ENCODE results near the gene STK32C. TPM values are rescaled to one million over a fixed set of nuclear protein-coding genes. Genes with fewer than 3 reads are reported as not detected.
"Not testable (repeated sequence)": the region's sequence is repeated elsewhere in the genome, so short reads cannot be mapped to it uniquely, and the experiment has no call there.

The STK32C gene
- total RNA-seq, 1 donor from 2014 or later, result 5.9 TPM

DNA sequence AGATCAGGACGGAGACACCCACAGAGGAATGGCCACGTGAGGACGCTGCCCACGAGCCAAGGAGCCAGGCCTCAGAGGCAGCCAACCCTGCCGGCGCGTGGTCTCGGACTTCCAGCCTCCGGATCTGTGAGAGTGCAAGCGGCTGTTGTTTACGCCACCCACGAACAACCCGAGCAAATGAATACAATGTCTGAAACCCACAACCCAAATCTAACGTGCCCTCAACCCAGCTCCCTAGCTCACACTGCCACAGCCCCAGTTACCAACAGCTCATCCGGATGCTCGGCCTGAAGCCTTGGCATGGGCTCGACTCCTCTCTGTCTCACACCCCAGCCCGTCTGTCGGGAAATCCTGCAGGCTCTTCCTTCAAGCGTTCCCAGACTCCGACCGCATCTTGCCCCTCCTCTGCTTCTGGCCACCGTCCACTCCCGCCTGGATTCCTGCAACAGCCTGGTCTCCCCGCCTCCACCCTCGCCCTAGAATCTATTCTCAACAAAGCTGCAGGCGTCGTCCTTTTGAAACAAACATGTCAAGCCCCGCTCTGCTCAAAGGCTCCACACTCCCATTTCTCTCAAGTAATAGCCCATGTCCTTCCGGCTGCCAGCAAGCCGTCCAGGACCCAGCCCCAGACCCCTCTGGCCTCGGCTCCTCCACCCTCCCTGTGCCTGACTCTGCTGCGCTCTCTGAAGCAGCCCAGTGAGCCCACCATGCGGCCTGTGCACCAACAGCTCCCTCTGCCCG is 35.3 kb downstream of the STK32C start:
- no peak for DNase-seq (ENCODE audit: low spot score)
- intact Hi-C loops (cut with DNase I), result no loop called here

GRCh38 chr10:132271458-132272230 is 36.1 kb downstream of the STK32C start:
- intact Hi-C loops (cut with DNase I), result no loop called here
- no peak for DNase-seq (ENCODE audit: low spot score)

DNA sequence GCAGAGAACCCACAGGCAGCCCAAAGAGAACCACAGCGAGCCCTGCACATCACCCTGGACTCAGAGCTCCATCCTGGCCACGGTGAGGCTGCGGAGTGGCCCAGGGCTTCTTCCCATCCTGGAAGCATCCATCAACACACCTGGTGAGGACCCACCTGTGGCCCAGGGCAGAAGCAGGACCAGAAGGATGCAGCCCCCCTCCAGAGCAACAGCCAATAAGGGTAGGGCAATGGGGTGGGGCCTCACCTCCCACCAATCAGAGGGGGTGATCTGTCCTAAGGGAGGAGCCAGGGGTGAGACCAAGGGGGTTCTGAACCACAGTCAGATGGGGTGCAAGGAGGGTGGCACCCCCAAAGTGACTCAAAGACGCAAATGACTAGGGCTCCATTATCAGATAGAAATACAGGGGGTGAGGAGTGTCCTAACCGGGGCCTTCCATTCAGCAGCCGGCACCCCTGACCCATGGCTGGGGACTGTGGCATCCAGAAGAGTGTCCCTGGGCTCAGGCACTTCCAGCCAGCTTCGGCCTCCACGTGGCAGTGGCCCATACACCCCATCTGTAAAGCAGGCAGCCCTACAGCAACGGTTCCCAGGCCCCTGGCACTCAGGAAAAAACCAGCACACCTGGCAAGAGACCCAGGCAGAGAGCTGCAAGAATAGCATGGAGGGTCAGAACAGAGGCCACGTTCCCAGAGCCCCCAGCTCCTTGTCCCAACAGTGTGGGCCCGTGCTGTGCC is 36.9 kb downstream of the STK32C start:
- no peak for DNase-seq (ENCODE audit: low spot score)
- intact Hi-C loops (cut with DNase I), result no loop called here

DNA sequence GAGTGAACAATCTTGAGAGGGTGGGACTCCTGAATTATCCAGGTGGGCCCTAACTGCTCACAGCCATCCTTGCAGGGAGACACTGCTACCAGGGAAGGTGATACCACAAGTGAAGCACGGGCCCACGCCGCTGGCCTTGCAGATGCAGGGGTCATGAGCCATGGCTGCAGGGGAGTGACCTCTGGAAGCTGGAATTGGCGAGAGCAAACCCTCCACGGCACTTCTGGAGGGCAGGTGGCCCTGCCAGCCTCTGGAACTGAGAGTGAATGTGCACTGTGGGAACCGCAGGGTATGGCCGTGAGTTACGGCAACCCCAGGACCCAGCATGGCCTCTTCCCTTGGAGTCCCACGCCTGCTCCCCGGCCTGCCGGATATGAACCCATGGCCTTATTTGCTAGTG is 37.5 kb downstream of the STK32C start:
- intact Hi-C loops (cut with DNase I), result no loop called here
- DNase-seq (ENCODE audit: low spot score), result no peak

DNA sequence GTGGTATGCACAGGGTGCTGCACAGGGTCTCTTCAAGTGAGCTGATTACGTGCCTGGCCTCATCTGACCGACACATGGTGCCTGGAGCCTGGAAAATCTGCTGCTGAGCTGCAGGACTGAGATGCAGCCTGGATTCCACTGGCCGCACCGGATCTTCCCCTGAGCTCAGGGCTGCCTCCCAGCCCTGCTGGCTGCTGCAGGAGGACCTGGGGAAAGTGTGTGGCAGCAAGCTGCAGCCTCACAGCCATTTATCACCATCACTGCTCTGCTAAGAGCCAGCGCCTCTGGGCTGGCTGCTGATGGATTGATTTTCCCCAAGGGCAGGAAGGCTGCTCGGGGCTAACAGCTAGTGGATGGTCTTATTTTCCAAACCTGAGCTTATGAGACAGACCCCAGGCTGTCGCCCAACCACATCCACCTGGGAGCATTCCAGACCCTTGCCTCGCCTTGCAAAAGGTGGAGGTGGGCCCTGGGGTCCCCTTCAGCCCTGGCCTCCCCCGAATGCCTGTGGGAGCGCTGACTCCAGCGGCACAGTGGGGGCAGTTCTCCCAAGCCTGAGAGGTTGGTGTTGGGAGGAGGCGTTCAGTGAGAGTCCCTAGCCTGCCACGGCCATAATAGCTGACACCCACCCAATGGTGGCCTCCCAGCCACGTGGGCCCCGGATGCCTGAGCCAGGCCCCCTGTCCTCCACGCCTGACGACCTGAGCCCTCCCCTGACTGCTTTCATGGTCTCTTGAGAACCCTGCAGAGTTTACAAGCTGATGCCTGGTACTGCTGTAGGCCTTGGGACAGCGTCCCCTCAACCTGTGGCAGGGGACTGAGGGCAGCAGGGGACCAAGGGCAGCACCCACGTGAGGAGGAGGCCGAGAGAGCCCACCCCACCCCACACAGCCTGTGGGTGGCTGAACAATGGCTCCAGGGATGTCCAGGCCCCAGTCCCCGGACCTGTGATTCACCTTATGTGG is 38.2 kb downstream of the STK32C start:
- intact Hi-C loops (cut with DNase I), result no loop called here
- DNase-seq (ENCODE audit: low spot score), result no peak

DNA sequence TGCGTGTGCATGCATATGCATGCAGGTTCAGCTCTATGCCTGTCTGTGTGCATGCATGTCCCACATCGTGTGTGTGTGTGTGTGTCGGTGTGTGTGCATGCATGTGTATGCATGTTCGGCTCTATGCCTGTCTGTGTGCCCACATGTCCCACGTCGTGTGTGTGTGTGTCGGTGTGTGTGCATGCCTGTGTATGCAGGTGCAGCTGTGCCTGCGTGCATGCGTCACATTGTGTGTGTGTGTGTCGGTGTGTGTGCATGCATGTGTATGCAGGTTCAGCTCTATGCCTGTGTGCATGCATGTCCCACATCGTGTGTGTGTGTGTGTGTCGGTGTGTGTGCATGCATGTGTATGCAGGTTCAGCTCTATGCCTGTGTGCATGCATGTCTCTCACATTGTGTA is 39.8 kb downstream of the STK32C start:
- intact Hi-C loops (cut with DNase I); DNase-seq (ENCODE audit: low spot score): not testable (repeated sequence)

GRCh38 chr10:132266594-132267161 is 41.1 kb downstream of the STK32C start:
- DNase-seq (ENCODE audit: low spot score), result no peak
- intact Hi-C loops (cut with DNase I), result no loop called here

- DNase-seq (ENCODE audit: low spot score), result no peak
- intact Hi-C loops (cut with DNase I), result no loop called here
Measured at GRCh38 chr10:132265890-132266496, 41.8 kb downstream of the STK32C start.

DNA sequence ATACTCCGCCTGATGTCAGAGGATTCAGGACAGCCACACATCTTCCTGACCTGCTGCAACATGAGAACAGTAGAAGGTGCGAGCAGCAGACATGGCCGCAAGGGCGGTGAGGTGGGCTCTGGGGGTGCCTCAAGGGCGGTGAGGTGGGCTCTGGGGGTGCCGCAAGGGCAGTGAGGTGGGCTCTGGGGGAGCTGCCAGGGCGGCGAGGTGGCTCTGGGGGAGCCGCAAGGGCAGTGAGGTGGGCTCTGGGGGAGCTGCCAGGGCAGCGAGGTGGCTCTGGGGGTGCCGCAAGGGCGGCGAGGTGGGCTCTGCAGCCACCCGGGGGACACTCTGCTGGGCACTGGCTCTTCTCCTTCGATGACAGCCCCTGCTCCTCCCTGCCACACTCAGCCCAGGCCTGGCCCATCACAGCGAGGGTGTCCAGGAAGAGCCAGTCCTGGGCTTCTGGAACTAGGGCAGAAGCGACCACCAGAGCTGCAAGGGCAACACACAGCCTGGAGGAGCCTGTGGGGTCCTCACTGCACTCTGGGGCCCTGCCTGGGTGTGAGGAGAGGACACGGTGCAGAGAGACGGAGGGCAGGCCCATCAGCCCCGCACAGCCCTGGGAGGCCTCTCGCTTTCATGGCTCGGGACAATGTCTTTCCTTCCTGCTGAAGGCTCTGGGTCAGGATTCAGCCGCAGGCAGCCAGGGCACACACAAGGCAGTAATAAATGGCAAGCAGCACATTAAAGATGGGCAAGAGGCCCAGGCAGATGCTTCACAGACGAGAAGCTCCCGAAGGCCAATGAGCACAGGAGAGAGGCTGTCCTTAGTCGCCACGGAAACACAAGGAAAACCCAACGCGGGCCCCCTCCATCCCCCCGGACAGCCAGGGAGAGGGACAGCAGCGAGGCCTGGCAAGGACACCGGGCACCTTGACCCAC is 42.5 kb downstream of the STK32C start:
- no peak for DNase-seq (ENCODE audit: low spot score)
- intact Hi-C loops (cut with DNase I), result no loop called here

DNA sequence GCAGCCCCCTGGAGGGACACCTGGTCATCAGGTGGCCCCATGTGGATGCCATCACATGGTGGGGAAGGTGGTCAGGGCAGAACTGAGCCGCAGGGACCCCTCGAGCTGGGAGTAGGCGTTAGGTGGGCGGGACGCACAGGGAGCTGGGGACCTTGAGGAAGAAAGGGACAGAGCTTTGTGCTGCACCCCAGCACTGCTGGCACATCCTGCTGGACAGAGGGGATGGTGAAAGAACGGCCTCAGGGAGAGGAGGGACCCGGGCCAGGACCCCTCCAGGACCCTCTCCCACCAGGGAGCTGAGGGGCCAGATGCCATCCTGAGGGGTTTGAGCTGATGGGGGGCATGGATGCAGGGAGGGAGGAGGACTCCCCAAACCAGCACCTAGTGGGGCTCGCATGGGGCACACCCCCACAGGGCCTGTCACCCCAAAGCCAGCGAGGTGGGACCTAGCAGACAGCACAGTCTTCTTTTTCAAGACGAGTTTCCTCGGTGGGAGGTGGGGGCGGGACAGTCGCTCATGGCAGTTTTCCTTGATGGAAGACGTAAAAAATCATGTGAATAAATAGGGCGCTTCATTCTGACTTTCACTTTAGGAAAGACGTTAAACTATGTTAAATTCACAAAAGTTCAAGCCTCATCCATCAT is 43.3 kb downstream of the STK32C start:
- no peak for DNase-seq (ENCODE audit: low spot score)
- intact Hi-C loops (cut with DNase I), result no loop called here

DNA sequence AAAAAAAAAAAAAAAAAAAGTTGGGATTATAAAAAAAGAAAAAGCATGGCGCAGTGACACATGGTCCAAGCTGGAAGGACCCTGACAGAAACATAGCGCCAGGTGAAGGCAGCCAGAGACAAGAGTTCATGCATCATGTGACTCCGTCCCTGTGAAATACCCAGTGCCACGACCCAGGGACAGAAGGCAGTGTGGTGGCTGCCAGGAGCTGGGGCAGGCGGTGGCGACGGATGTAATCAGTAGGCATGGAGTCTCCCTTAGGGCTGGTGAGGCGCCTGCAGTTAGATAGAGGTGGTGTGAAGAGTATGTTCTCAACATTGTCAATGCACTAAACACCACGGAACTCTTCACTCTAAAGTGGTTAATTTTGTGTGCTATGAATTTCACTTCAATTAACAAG is 43.9 kb downstream of the STK32C start:
- intact Hi-C loops (cut with DNase I), result no loop called here
- DNase-seq (ENCODE audit: low spot score), result no peak

DNA sequence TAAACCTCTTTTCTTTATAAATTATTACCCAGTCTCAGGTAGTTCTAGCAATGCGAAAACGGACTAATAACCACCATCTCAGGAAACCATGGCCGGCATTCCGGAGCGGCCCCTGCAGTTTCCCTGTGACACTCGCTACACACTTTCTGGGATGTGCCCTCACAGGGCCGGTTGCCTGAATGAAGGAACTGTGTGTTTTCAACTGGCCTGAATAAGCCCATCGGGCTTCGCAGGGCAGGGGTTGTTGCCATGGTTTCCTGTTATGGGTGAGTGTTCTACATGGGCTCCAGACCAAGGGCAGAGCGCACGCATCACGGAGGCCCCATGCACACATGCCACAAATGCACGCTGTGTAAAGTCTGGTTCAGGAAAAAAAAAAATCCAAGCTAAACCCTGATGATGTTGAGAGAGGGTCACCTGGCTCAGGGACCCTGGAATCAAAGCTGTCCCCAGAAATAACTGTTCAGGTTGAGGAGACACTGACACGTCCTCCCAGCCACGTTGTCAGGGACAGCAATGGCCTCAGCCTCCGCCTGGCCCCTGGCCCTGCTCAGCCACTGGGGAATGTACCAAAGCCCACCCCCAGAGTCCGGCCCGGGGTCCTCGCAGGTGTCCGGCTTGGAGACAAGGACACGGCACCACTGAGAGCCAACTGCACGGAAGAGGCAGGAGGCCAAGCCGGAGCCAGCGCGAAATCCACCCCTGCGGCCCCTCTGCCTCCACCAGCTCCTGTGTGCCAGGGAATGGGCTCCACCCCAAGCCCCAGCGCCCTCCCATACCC is 47.9 kb downstream of the STK32C start:
- intact Hi-C loops (cut with DNase I), result no loop called here
- no peak for DNase-seq (ENCODE audit: low spot score)

DNA sequence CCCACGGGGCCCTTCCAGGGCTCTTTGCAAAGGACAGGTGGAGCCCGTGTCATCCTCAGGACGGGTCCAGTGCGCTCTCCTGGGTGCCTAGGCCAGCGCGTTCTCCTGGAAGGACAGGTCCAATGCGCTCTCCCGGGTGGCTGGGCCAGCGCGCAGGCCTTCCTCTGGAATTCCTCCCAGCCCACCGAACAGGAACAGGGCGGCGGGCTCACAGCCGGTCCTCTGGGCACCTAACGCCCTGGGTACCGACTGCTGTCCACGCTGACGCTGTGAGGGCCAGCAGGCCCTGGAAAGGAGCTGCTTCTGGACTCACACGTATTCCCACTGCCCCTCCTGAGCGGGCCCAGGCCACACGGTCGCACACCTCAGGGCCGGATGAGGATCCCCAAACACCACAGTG is 49.3 kb downstream of the STK32C start:
- intact Hi-C loops (cut with DNase I), result no loop called here
- no peak for DNase-seq (ENCODE audit: low spot score)

DNA sequence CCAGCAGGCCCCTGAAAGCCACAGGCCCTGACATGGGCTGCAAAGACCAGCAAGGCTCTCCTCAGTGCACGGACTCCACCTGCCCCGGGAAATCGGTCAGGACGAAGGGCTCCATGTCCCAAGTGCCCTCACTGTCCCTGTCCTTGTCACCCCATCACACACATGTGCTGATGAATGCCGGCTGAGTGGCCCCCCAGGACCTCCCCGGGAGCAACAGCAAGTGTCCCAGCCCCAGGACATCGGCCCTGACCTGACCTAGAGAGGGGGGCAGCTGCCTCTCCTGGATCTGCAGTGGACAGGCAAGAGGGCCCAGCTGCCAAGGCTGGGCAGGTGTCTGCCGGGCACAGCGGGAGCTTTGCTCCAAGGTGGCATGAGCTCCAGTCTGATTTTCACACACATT is 49.8 kb downstream of the STK32C start:
- no peak for DNase-seq (ENCODE audit: low spot score)
- intact Hi-C loops (cut with DNase I), result no loop called here

DNA sequence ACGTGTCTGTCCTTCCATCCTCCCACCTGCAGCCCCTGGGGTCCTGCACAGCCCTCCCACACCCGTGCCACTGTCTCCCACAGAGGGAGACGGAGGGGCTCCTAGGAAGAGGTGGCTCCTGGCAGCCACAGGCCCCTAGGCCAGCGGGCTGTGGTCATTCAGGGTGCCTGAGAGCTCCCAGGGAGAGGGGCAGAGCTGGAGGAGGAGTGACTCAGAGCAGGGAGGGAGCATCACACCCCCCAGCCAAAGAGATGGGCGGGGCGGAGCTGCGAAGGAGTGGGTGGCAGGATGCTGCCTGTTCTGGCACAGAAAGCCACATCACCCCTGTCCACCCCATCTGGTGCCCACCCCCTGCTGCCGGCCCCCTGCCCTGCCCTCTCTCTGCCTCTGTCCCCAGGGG is 50.5 kb downstream of the STK32C start:
- DNase-seq (ENCODE audit: low spot score), result no peak
- intact Hi-C loops (cut with DNase I), result no loop called here

- intact Hi-C loops (cut with DNase I), result no loop called here
- no peak for DNase-seq (ENCODE audit: low spot score)
Measured at GRCh38 chr10:132256866-132257265, 50.9 kb downstream of the STK32C start.

All from cardiac septum (tissue), 1 donor.